Measurements from ENCODE around the gene GTF2H1.

Gene GTF2H1

GRCh38 chr11:18416459-18416858, 94.1 kb downstream of the GTF2H1 start:
- intact Hi-C loops (cut with DNase I; ENCODE audit: low total_unique reads) = no loop called here
- H3K27ac ChIP-seq = no peak overlapping the region
- H3K9me3 ChIP-seq = no peaks in the 10 kb centered on the region
- H3K4me3 ChIP-seq = no peak overlapping the region
- H3K36me3 ChIP-seq = no peaks in the 10 kb centered on the region
- DNase-seq = no peak
- peaks cover 0 to 8% (median 0%) of the 10 kb centered on the region in 4 donors for H3K4me1 ChIP-seq
- H3K27me3 ChIP-seq = no peaks in the 10 kb centered on the region
- TF ChIP-seq CTCF (IDR thresholded peaks at IDR 0.05) = no peak
